GM21515 (cell line): ENCODE data around the gene SNTN.

ENCODE experiments used
- ATAC-seq: cut with Tn5 transposase; IDR thresholded peaks from one replicate; pipeline ENCODE4 v1.9.1; 2021; ENCODE audit not compliant: unreplicated experiment

The SNTN gene

DNA sequence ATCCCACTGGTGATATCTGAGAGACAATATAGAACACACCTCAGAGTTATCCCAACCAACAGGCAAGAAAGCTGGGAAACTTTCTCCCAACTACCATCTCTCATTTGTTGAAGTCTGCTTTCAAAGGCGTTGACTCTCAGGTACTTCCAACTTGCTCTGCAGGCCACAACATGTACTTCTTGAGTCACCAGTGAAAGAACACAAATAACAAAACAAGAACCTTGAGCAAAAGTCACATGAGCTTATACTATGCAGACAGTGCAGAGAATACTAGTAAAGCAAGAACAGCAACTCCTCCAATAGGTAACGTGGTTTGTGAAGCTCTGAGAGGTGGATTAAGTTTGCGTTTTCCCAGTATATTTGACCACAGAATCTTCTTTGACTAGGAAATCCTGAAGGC is 20.6 kb downstream of the SNTN start:
- ATAC-seq: no peak

DNA sequence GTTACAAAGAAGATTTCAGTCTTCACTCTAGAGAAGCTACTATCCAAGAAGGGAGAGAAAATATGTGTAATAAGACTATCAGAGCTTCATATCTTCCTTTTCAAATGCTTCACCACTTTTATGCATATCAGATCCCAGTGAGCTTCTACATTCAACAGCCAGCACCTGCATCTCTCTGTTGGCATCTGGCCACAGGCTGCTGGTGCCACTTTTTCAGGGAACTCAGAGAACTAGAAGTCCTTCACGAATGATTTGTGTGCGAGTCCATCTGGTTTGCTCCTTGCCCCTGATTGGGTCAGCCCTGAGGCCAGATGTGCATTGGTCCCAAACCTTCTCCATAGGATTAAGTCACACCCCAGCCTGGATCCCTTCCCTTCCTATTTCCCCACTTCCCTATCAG is 22.1 kb downstream of the SNTN start:
- ATAC-seq: no peak

DNA sequence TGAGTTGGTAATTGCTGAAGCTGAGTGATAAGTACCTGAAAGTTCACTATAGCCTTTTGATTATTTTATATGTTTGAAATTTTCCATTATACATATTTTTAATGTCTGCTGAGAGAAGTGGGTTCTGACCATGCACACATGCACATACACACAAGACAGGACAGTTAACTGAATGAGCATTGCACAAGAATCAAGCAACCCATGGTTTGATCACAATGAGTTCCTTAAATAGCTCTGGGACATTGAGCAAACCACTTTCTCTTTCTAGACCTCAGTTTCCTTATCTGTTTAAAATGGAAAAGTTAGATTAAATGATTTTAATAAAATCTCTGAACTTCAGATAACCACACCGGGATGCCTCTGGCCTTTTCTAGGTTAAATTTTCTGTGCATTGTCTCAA is 26.7 kb downstream of the SNTN start:
- ATAC-seq: no peak

DNA sequence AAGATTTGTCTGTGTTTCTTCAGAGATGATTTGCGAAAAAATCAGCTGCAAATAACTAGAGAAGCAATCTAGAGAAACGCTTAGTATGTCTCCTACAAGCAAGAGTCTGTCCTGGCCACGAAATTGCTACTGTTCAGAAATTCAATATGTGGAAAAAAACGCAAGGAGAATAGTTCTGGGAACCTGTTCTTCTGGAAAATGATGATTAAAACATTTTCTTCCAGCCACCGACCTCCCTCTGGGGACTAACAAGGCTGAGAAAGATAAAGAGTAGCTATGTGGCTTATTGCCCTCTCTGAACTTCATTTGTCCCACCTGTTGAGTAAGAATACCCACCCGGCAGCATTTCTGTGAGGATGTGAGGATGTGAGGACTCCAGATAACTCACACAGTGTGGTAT is 31.6 kb downstream of the SNTN start:
- no peak for ATAC-seq

DNA sequence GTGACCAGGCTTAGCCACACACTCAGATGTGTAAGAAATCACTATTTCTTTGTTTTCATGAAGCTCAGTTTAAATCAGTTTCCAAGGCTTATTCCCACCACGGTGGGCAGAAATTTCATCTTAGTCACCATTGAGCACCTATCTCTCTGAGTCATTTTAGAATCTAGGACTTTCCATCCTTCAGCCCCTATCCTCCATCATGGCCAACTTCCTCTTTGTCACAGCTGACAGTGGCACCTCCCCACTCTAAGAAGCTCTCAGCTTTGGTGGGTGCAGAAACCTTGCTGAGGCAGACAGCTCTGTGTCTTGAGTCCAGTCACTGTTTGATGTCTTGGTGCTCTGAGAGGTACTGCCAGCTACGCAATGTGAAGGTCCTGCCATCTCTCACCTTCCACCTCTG is 32.9 kb downstream of the SNTN start:
- no peak for ATAC-seq

DNA sequence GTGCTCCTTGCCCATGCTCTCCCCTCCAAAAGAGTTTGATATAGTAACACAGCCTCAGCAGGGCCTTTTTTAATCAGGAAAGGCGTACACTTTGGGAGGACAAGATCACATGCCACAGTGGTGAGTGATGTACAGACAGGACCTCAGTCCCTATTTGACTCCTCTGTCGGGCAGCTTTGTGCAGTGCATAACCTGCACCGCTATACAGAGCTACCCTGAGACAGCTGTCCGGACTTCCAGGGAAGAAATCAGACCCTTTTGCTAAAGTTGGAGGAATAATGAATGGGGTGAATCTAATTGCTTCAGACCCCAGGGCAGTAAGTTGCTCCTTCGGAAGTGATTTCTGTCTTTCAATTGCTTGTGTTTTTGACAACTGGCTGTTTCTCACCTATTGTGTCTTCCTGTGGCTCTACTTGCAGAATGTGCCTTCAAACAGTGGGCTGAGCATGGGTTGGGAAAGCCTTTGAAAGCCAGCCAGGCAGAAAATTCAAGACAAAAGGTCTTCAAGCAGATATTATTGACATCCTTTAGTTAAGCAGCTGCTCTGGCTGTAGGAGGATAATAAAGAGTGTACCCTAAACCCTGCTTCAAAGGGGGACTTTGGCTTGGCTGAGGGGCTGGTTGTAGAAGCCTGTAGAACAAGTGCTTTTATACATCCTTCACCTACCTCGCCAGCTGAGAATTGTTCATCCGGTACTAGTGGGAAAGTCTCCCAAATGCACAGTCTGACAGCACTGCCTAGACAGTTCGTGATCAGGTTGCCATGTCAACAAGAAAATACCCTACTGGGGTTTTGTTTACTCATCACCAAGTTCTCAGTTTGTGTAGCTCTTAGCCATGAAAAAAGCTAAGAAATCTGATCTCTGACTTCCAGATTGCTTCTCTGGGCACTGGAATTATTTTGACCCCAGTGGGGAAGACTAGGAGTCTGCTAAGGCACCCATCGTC is 35.1 kb downstream of the SNTN start:
- no peak for ATAC-seq

DNA sequence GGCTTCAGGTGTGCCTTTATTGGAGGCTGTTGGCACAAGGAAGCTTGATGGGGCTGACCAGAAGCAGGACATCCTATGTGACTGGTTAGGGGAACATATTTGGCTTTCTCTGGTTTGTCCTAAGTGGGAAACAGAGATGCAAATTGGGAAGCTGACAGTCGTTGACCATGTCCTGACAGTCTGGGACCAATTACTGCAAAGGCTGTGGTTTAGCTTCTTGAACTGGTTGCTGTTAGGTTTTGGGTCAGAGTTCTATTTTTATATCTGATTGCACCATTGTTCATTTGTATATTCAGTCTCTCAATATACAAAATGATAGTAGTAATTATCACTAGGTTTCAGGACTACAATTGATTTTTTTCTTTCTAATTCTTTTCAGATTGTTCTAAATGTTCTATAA is 36.8 kb downstream of the SNTN start:
- ATAC-seq: no peak

DNA sequence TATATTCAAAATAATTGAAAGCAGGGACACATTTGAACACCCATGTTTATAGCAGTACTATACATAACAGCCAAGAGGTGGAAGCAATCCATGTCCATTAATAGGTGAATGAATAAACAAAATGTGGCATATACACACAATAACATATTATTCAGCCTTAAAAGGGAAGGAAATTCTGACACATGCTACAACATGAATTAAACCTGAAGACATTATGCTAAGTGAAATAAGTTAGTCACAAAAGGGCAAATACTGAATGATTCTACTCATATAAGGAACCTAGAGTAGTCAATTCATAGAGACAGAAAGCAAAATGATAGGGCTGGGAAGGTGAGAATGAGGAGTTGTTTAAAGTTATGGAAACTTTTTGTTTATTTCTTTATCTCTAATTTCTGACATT is 40.9 kb downstream of the SNTN start:
- no peak for ATAC-seq

DNA sequence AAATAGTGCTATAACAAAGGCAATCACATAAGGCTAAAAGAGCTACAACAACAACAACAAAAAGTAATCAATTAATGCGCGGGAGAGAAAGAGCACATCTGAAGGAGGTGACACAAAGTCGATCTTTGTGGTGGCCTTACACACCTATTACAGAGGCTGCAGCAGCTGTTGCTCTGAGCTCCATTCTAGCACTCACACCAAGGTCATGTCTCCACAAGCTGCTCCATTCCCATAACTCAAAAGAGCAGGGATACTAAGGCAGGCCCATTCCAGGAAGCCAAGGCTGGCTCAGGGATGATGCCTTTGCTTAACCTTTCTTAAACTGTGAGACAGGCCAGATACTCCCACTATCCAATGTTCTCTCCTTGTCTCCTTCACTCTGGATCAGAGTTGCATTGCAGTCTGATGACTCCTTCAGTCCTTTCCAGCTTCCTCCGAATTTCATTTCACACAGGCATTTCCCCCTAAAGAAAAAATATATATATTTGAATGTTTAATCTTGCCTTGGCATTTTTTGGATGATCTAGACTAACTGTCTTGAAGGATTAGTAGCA is 52.7 kb downstream of the SNTN start:
- no peak for ATAC-seq

DNA sequence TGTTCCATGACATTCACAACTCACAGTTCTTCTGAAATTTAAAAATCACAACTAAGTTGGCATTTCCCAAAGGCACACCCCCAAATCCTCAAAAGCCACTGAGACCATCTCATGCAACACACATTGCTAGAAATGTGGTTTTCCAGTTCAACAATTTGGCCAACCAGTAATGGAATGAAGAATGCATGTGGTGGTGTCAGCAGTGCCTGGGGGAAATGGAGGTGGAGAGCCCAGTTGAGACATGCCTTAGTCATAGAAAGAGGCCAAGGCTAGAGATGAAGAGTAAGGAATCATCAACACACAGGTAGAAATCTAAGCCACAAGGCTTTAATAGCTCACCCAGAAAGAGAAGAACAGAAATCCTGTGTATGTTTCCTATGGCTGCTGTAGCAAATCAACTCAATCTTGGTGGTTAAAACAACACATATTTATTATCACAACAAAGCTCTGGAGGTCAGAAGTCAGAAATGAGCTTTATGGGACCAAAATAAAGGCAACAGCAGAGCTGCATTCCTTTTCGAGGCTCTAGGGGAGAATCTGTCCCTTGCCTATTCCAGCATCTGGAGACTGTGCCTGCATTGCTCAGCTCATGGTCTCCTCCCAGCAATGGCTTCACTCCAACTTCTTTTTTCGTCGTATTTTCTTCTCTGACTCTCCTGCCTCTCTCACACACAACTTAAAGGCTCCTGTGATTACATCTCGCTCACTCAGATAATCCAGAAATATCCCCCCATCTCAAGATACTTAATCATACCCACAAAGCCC is 54.0 kb downstream of the SNTN start:
- ATAC-seq: no peak

DNA sequence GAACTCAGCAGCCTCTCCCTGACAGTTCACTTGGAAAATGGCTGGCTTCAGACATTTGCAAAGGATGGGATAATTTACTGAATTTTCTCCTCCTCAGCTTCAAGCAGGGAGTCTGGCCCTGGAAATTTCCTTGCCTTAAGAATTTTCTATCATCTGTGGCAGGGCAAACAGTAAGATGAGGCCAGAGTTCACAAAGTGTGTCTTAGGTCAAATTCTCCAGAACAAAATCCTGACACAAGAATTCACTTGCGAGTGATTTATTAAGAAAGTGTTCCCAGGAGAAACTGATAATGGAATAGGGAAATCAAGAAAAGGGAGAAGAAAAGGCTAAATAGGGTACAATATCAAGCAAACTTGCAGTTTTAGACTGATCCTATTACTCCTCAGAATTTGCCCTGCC is 55.3 kb downstream of the SNTN start:
- no peak for ATAC-seq

DNA sequence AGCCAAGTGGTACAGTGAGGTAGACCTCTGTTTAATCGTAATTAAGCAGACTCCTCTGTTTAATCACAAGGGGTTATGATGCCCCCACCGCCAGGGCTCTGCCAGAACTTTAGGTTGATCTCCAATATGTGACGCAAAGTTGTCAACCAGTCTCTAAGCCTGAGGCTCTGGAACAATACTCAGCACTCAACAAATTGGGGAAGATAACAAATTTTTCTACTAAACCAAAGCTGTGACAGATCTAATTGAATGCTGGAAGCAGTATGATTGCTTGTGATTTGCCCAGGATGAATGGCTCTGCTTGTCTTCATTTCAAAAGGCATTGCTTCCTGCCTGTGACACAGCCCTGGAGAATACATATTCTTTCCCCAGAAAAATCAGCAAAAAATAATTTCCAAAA is 57.1 kb downstream of the SNTN start:
- no peak for ATAC-seq
